ENCODE data around the gene CHRNA4. TPM values are rescaled to one million over a fixed set of nuclear protein-coding genes. Genes with fewer than 3 reads are reported as not detected.
"Not testable (repeated sequence)": the region's sequence is repeated elsewhere in the genome, so short reads cannot be mapped to it uniquely, and the experiment has no call there.

Gene CHRNA4
- total and polyA plus RNA-seq, 10 of the 15 experiments (the other 5 are each of a cell fraction or from before 2014, with no cell fraction given) = 0.04 to 0.41 (median 0.06) TPM; not detected in 5

GRCh38 chr20:63306673-63307537, 54.2 kb downstream of the CHRNA4 start (continued):
- TF ChIP-seq E2F8 (IDR thresholded peaks at IDR 0.05; ENCODE audit: low read depth, partially characterized antibody) (no peak), ELK1 (IDR thresholded peaks at IDR 0.05; ENCODE audit: low read depth, low read length) (no peak), GATAD2B (conservative IDR thresholded peaks at IDR 0.05; ENCODE audit: low read depth) (no peak), ESRRA (IDR thresholded peaks at IDR 0.05; ENCODE audit: low read length) (no peak), ZNF217 (IDR thresholded peaks at IDR 0.05) (no peak), DPF2 (IDR thresholded peaks at IDR 0.05) (no peak), EGR1 (IDR thresholded peaks at IDR 0.05; ENCODE audit: borderline replicate concordance in 1 of 2, low read depth in 2 of 2, low read length in 2 of 2) (no peak), PAX5 (IDR thresholded peaks at IDR 0.05; ENCODE audit: borderline replicate concordance, low read depth, low read length) (no peak)

GRCh38 chr20:63305933-63306672, 55.0 kb downstream of the CHRNA4 start:
- DNase-seq (ENCODE audit: low read depth, low spot score); H3K36me3 ChIP-seq (ENCODE audit: control insufficient read depth in 2 of 2, insufficient read depth in 2 of 2, low read length in 1 of 2); H3K79me2 ChIP-seq (ENCODE audit: control insufficient read depth, insufficient read depth, low read length); H3K4me3 ChIP-seq; ATAC-seq; intact Hi-C loops (cut with micrococcal nuclease; ENCODE audit: unreplicated experiment); BruUV-seq (replicated peaks); H3K9ac ChIP-seq (ENCODE audit: control insufficient read depth, insufficient read depth, low read length); H3K4me1 ChIP-seq (ENCODE audit: control insufficient read depth, insufficient read depth, low read length); H3K9me3 ChIP-seq (replicated peaks; ENCODE audit: control insufficient read depth, insufficient read depth, low read length); H4K20me1 ChIP-seq (ENCODE audit: control insufficient read depth, insufficient read depth); CTCF ChIA-PET; H3K27me3 ChIP-seq (replicated peaks in 1 of 2; ENCODE audit: control insufficient read depth in 2 of 2, insufficient read depth in 2 of 2, low read length in 1 of 2); RAD21 ChIA-PET (ENCODE audit: unreplicated experiment); H2AFZ ChIP-seq (ENCODE audit: control insufficient read depth, low read depth, low read length); H3K27ac ChIP-seq (ENCODE audit: control insufficient read depth, insufficient read depth); SMC1A ChIA-PET (ENCODE audit: uncharacterized antibody, unreplicated experiment); POLR2A ChIA-PET; in situ Hi-C loops (cut with MboI); FAIRE-seq; H3K4me2 ChIP-seq (ENCODE audit: control insufficient read depth, insufficient read depth): not testable (repeated sequence)
- 40% methylated on average over 23 of the region's 30 CpGs for WGBS (ENCODE audit: insufficient coverage, insufficient replicate concordance, low lambda C conversion rate, missing lambda C conversion rate)
